GM12878 (cell line): ENCODE measurements around the gene PLA2G2E. TPM values are rescaled to one million over a fixed set of nuclear protein-coding genes. Genes with fewer than 3 reads are reported as not detected.

Experiments
- ATAC-seq: fragments of 200-7000 bp; cut with Tn5 transposase; 3 replicates; pipeline ENCODE4 v1.9.1; 2020; ENCODE audit warnings: mild to moderate bottlenecking, moderate library complexity
- Bru-seq: library from RNA; stranded (reverse); fragments of 400-500 nt; gene quantifications from one replicate; lab custom pipeline; 2021; lab: Mats Ljungman, UMichigan
- BruChase-seq, 2 experiments: library from RNA; stranded (reverse); fragments of 400-500 nt; gene quantifications; one replicate each; lab custom pipeline; 2021; lab: Mats Ljungman, UMichigan
- BruUV-seq: library from RNA; stranded (reverse); fragments of 400-500 nt; replicated peaks from 2 replicates; lab custom pipeline; 2021; lab: Mats Ljungman, UMichigan
- CTCF ChIA-PET: fragments of 300-600 bp; sonication (Branson Sonifier 250); formaldehyde crosslinking; extraction: SDS; loops from one replicate; lab custom pipeline; 2021; ENCODE audit warnings: inconsistent platforms; lab: Yijun Ruan, JAX
- POLR2A ChIA-PET: fragments of 350-600 bp; formaldehyde crosslinking; extraction: SDS; loops from one replicate; lab custom pipeline; 2021; ENCODE audit warnings: inconsistent platforms; lab: Charles Lee
- RAD21 ChIA-PET: fragments of 300-600 bp; sonication (Branson Sonifier 250); formaldehyde crosslinking; loops from one replicate; lab custom pipeline; 2023; ENCODE audit warnings: antibody characterized with exemption; ENCODE audit not compliant: unreplicated experiment; lab: Charles Lee
- SMC1A ChIA-PET: fragments of 300-600 bp; sonication (Branson Sonifier 250); formaldehyde crosslinking; loops from one replicate; lab custom pipeline; 2023; ENCODE audit not compliant: unreplicated experiment, uncharacterized antibody; lab: Charles Lee
- DNase-seq: peaks from one replicate; pipeline ENCODE4 v3.0.0-alpha.2; 2011; ENCODE audit warnings: low read depth, low spot score
- FAIRE-seq: peaks from 3 replicates; lab custom pipeline; 2011; peaks lifted over from hg19 to GRCh38; lab: Jason Lieb, UNC
- H2AFZ ChIP-seq: 2 replicates; pipeline ENCODE4 v1.6.0; 2011; ENCODE audit warnings: low read depth, low read length, control low read depth; ENCODE audit not compliant: control insufficient read depth
- H3K27ac ChIP-seq: 2 replicates; pipeline ENCODE4 v1.5.1; 2011; ENCODE audit warnings: control low read depth; ENCODE audit not compliant: control insufficient read depth, insufficient read depth
- H3K27me3 ChIP-seq, 2 experiments: replicated peaks in 1 of 2; 2 replicates each; pipeline versions ENCODE4 v1.6.0 to v1.6.1; 2011; ENCODE audit warnings: low read length in 1 of 2; ENCODE audit not compliant: control insufficient read depth in 2 of 2, insufficient read depth in 2 of 2
- H3K36me3 ChIP-seq, 2 experiments: 2 replicates each; pipeline ENCODE4 v1.5.1; 2011; ENCODE audit warnings: low read length in 1 of 2; ENCODE audit not compliant: control insufficient read depth in 2 of 2, insufficient read depth in 2 of 2
- H3K4me1 ChIP-seq: 2 replicates; pipeline ENCODE4 v1.6.1; 2011; ENCODE audit warnings: mild to moderate bottlenecking, low read length, moderate library complexity, mixed read lengths; ENCODE audit not compliant: control insufficient read depth, insufficient read depth
- H3K4me2 ChIP-seq: 2 replicates; pipeline ENCODE4 v1.6.0; 2011; ENCODE audit warnings: control low read depth; ENCODE audit not compliant: control insufficient read depth, insufficient read depth
- H3K4me3 ChIP-seq: fragments of 200-600 bp; sonication (generic); 2 replicates; pipeline ENCODE4 v1.5.1; 2016
- H3K79me2 ChIP-seq: 2 replicates; pipeline ENCODE4 v1.6.0; 2011; ENCODE audit warnings: low read length; ENCODE audit not compliant: control insufficient read depth, insufficient read depth
- H3K9ac ChIP-seq: 2 replicates; pipeline ENCODE4 v1.8.0; 2011; ENCODE audit warnings: low read length, control low read depth, mixed read lengths; ENCODE audit not compliant: control insufficient read depth, insufficient read depth
- H3K9me3 ChIP-seq: replicated peaks from 3 replicates; pipeline ENCODE4 v1.5.1; 2011; ENCODE audit warnings: mild to moderate bottlenecking, low read length; ENCODE audit not compliant: control insufficient read depth, insufficient read depth
- H4K20me1 ChIP-seq: 2 replicates; pipeline ENCODE4 v1.6.0; 2011; ENCODE audit not compliant: control insufficient read depth, insufficient read depth
- EZH2 ChIP-seq: IDR thresholded peaks from 2 replicates; pipeline ENCODE4 v1.6.1; 2012; ENCODE audit warnings: low read depth, mild to moderate bottlenecking, control low read depth, inconsistent platforms, low read length, borderline replicate concordance; ENCODE audit not compliant: control insufficient read depth
- FOS ChIP-seq: IDR thresholded peaks from 3 replicates; pipeline ENCODE4 v1.6.1; 2011; ENCODE audit warnings: borderline replicate concordance; ENCODE audit not compliant: insufficient read length; ENCODE audit errors: extremely low read depth
- IKZF2 ChIP-seq, 2 experiments: fragments of 450-650 bp; IDR thresholded peaks; 2 replicates each; pipeline ENCODE4 v1.6.1; 2017; ENCODE audit warnings: mild to moderate bottlenecking in 2 of 2, moderate library complexity in 2 of 2
- NR2F1 ChIP-seq: fragments of 450-650 bp; conservative IDR thresholded peaks from 2 replicates; pipeline ENCODE4 v1.6.1; 2017; ENCODE audit warnings: mild to moderate bottlenecking
- POU2F2 ChIP-seq: IDR thresholded peaks from 3 replicates; pipeline ENCODE4 v1.6.1; 2011; ENCODE audit warnings: low read depth, mild to moderate bottlenecking, low read length, borderline replicate concordance
- SREBF1 ChIP-seq: IDR thresholded peaks from 2 replicates; pipeline ENCODE4 v1.6.1; 2012; ENCODE audit warnings: mild to moderate bottlenecking, low read length
- STAT3 ChIP-seq: IDR thresholded peaks from 2 replicates; pipeline ENCODE4 v1.6.1; 2011; ENCODE audit warnings: low read depth, low read length, improper control_type of control experiment
- ZBED1 ChIP-seq: IDR thresholded peaks from 2 replicates; pipeline ENCODE4 v1.6.1; 2016; ENCODE audit warnings: borderline replicate concordance
- WGBS: methylation state at CpG from one replicate; pipeline ENCODE4 v1.1.6; 2016; ENCODE audit warnings: low lambda C conversion rate; ENCODE audit not compliant: insufficient replicate concordance, insufficient coverage; ENCODE audit errors: missing lambda C conversion rate; 5-methylcytosine and 5-hydroxymethylcytosine counted together
- in situ Hi-C: fragments of 300-500 bp; cut with MboI; formaldehyde crosslinking; loops from 9 replicates; pipeline ENCODE4 v1.14.3; 2018; ENCODE audit warnings: mixed read lengths
- intact Hi-C: fragments of 100-400 bp; cut with micrococcal nuclease; formaldehyde crosslinking; loops from one replicate; pipeline ENCODE4 v1.14.2; 2022; ENCODE audit not compliant: unreplicated experiment
- long read RNA-seq, 2 experiments: library from polyadenylated mRNA; unstranded; transcript quantifications; one replicate each; pipeline ENCODE4 v2.0.0, GENCODE V29; 2019 to 2020
- polyA minus RNA-seq, 3 experiments: library from RNA; depleted of rRNA, polyadenylated mRNA; stranded (reverse); fragments of >200 nt; gene quantifications; 2 replicates each; pipeline ENCODE4 v1.2.3, GENCODE V29; 2011
- polyA plus RNA-seq, 11 experiments: library from polyadenylated mRNA; depleted of rRNA in 4 of 11; unstranded in 6 of 11; stranded (reverse) in 5 of 11; fragments of >200 nt; fragmentation: Nextera tagmentation in 4 of 11; fragmentation: Illumina TruSeq in 1 of 11; extraction: Ambion mirVana in 4 of 11; extraction: Trizol in 1 of 11; gene quantifications; 1 replicate in 1 of 11; 2 replicates in 10 of 11; pipeline versions ENCODE4 v1.2.1 to v1.2.3, GENCODE V29; 2011 to 2016; ENCODE audit warnings: inconsistent platforms in 2 of 11, missing spikeins in 2 of 11, low read depth in 1 of 11
- total RNA-seq, 4 experiments: library from RNA; depleted of rRNA in 3 of 4; stranded (reverse); fragments of >200 nt in 3 of 4; fragmentation: Illumina TruSeq in 1 of 4; extraction: Trizol in 1 of 4; gene quantifications; 2 replicates each; pipeline versions ENCODE4 v1.2.1 to v1.2.3, GENCODE V29; 2013 to 2021
- TF ChIP-seq, protein P1 (sequence below): IDR thresholded peaks from 2 replicates; pipeline ENCODE4 v1.6.1; 2011; ENCODE audit warnings: borderline replicate concordance, low read depth, mild to moderate bottlenecking, moderate library complexity, low read length; ENCODE audit not compliant: insufficient read depth, poor library complexity, severe bottlenecking

PLA2G2E gene, protein sequence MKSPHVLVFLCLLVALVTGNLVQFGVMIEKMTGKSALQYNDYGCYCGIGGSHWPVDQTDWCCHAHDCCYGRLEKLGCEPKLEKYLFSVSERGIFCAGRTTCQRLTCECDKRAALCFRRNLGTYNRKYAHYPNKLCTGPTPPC
- not detected in 2 replicates for total RNA-seq (2013; cell fraction: nucleolus; rRNA removed)
- not detected in 2 replicates for total RNA-seq (2014; rRNA removed)
- total RNA-seq (2014; rRNA removed; fragmentation: Illumina TruSeq; extraction: Trizol) = not detected in 2 replicates
- total RNA-seq (2021) = not detected in 2 replicates
- not detected for polyA plus RNA-seq (2011; ENCODE audit: low read depth)
- polyA plus RNA-seq (2011; rRNA removed) = not detected in 2 replicates
- polyA plus RNA-seq (2011; cell fraction: cytosol; rRNA removed) = not detected in 2 replicates
- not detected in 2 replicates for polyA plus RNA-seq (2011; cell fraction: nucleus; rRNA removed)
- not detected in 2 replicates for polyA plus RNA-seq (2012)
- polyA plus RNA-seq (2014; fragmentation: Illumina TruSeq; extraction: Trizol) = not detected in 2 replicates
- not detected for polyA plus RNA-seq (2014; fragmentation: Nextera tagmentation; extraction: Ambion mirVana)
- polyA plus RNA-seq (2014; rRNA removed) = not detected in 2 replicates
- not detected for polyA plus RNA-seq (2016; fragmentation: Nextera tagmentation; extraction: Ambion mirVana)
- polyA minus RNA-seq (2011; rRNA and poly(A)+ RNA removed) = not detected in 2 replicates
- not detected in 2 replicates for polyA minus RNA-seq (2011; cell fraction: cytosol; rRNA and poly(A)+ RNA removed)
- polyA minus RNA-seq (2011; cell fraction: nucleus; rRNA and poly(A)+ RNA removed) = not detected in 2 replicates
- Bru-seq, nascent RNA = not detected
- not detected for BruChase-seq, experiment 1, labeled RNA remaining after a 6-hour chase
- BruChase-seq, experiment 2, labeled RNA remaining after a 2-hour chase = not detected
- long read RNA-seq, experiment 1 = 0 reads
- long read RNA-seq, experiment 2 = 0 reads

DNA sequence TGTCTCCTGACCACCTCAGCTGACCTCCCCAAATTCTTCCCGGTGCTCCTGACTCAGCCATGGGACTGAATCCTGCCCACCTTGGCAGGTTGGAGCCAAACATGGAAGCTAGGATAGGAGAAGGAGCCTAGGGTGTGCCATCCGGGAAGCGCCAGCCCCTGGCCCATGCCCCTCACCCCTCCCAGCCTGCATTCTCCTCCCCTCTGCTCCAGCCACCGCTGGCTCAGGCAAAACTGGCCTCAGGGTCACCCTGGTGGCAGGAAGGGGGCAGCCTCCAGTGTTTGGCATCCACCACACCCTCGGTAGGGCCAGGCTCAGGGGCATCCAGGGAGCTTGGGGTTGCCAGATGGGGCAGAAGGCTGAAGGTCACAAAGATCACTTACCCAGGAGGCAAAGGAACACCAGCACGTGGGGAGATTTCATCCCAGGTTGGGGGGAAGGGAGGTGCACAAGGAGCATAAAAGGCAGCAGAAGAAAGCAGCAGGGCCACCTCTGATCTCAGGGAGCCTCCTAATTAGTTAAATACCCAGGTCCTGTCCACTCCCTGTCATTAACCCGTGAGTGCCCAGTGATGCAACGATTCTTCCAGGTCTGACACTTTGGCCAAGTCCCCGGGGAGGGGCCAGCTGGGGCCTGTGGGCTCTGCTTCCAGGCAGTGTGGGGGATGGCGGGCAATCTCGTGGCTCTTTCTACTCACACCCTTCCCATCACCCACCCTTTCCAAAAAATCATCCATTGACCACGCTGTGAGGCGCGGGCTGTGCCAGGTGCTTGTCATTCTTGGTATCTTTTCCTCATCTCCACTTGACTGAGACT lies at the start of gene PLA2G2E:
TSS of gene PLA2G2E (minus strand) at position 481 of the 816 bp plus-strand sequence. CDS start at position 423, 58 bp downstream.
- H3K27ac ChIP-seq = no peak within 1 kb of the TSS
- TF ChIP-seq EZH2 (no peak), POU2F2 (no peak), STAT3 (no peak), SREBF1 (no peak), IKZF2 (IDR thresholded peaks at IDR 0.05) (no peak), NR2F1 (no peak), ZBED1 (no peak), FOS (no peak)
- TF ChIP-seq, protein P1, sequence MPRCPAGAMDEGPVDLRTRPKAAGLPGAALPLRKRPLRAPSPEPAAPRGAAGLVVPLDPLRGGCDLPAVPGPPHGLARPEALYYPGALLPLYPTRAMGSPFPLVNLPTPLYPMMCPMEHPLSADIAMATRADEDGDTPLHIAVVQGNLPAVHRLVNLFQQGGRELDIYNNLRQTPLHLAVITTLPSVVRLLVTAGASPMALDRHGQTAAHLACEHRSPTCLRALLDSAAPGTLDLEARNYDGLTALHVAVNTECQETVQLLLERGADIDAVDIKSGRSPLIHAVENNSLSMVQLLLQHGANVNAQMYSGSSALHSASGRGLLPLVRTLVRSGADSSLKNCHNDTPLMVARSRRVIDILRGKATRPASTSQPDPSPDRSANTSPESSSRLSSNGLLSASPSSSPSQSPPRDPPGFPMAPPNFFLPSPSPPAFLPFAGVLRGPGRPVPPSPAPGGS = no peak
- BruUV-seq = no TSS peak
- no peak for DNase-seq
- no peaks in the 10 kb centered on the region for H3K79me2 ChIP-seq
- no peak within 1 kb of the TSS for H3K4me3 ChIP-seq
- no peaks in the 10 kb centered on the region for H3K9me3 ChIP-seq
- no peak for FAIRE-seq
- no peaks in the 10 kb centered on the region for H3K36me3 ChIP-seq
- H4K20me1 ChIP-seq = no peaks in the 10 kb centered on the region
- ChIA-PET POLR2A (no interaction called here), CTCF (interaction anchor here (0.8 to 4.0 kb wide), 2 partner anchors 13 to 229 kb away, joined by 3 to 23 read pairs; no protein-coding TSS in a partner anchor), RAD21 (no interaction called here), SMC1A (interaction anchor here (8.2 kb wide), 1 partner anchor 229 kb away, joined by 41 read pairs; no protein-coding TSS in a partner anchor)
- intact Hi-C loops = no loop called here
- H3K9ac ChIP-seq = no peak within 1 kb of the TSS
- no peak within 1 kb of the TSS for H3K4me2 ChIP-seq
- H3K4me1 ChIP-seq = no peaks in the 10 kb centered on the region
- no peaks in the 10 kb centered on the region for H3K27me3 ChIP-seq
- in situ Hi-C loops = no loop called here
- H2AFZ ChIP-seq = no peak within 1 kb of the TSS
- no peak for ATAC-seq
- 29% methylated on average over 14 of the region's 14 CpGs for WGBS
